Hematopoietic multipotent progenitor cell treated with erythropoietin and hydrocortisone succinate and interleukin-3 and kit ligand, for 4 days (in vitro differentiated cells): ENCODE measurements around the gene PPP1R18.
"Not testable (repeated sequence)": the region's sequence is repeated elsewhere in the genome, so short reads cannot be mapped to it uniquely, and the experiment has no call there.

Source experiments
- DNase-seq: peaks from one replicate; pipeline ENCODE4 v3.0.0-alpha.2; 2015

PPP1R18 gene

DNA sequence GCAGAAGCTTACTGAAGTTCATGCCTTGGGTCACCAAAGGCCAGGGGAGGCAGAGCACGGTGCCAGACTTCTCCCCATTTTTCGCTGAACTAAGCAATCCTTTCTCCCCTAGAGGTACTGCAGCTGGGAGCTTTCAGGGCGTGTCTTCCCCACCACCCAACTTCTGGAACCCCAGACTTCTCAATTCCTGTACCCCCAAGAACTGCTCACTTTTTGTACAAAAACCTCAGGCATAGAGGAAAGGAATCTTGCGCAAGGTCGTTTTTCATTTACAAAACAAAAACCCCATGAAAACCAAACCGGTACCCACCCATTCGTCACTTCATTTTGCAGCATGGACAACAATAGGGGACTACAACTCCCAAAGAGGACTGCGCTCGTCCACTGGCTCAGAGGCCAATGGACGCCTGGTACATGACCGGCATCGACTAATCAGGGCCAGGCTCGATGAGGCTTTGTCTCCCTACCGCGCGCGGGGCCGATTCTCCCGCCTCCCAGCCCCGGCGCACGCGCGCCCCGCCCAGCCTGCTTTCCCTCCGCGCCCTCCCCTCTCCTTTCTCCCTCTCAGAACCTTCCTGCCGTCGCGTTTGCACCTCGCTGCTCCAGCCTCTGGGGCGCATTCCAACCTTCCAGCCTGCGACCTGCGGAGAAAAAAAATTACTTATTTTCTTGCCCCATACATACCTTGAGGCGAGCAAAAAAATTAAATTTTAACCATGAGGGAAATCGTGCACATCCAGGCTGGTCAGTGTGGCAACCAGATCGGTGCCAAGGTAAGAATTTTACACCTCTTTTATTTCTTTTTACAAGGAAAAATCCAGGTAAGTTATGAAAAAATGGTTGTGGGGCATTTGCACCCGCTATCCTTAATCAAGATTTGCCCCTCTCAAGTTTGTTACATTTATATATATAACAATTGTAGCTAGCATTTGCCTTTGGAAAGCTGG lies 33.6 kb upstream of the PPP1R18 start, which contains the start of gene TUBB:
TUBB (plus strand) TSS at position 562 of the 947 bp plus-strand sequence; CDS start at position 717, 155 bp downstream.
- peak; percentile 99 for DNase-seq

- no peak for DNase-seq
Observed at GRCh38 chr6:30719356-30719755, 32.9 kb upstream of the PPP1R18 start.

GRCh38 chr6:30717845-30718720 lies 31.6 kb upstream of the PPP1R18 start:
- DNase-seq = not testable (repeated sequence)

DNA sequence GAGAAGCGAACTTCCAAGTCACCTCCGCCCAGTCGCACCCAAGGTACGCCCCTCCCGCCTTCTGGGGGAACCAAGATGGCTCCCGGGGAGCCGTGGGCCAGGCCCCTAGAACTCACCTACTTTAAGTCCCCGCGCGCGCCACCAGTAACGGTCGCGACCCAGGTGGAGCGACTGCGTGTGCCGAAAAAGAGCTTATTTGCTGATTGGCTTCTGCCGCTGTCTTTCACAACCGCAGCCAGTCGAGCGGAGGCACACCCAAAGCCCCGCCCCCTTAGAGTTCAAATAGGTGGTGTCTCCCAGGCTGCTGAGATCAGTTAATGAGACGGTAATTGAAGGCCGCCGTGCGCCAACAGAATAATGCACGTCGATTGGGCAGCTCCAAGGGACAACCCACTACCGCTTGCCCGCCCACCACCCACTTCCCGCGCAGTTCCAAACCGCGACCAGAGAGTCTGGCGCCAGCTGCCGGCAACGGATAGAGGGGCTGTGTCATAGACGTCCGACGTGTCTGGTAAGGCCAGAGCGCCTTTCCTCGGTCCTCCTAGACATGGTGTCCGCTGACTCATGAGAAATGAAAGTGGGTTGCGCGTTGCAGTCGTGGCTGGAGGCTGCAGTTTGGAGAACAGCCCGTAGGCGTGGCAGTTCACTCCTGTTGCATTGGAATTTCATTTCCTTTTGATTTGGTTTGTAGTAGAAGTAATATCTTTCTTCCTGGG lies 30.8 kb upstream of the PPP1R18 start, which contains the start of gene MDC1:
MDC1 (minus strand) TSS at position 153 of the 716 bp plus-strand sequence. CDS start 2,106 bp downstream, outside the sequence.
- DNase-seq = peak; percentile 100

GRCh38 chr6:30716879-30717128 lies 30.4 kb upstream of the PPP1R18 start:
- DNase-seq = no peak

DNA sequence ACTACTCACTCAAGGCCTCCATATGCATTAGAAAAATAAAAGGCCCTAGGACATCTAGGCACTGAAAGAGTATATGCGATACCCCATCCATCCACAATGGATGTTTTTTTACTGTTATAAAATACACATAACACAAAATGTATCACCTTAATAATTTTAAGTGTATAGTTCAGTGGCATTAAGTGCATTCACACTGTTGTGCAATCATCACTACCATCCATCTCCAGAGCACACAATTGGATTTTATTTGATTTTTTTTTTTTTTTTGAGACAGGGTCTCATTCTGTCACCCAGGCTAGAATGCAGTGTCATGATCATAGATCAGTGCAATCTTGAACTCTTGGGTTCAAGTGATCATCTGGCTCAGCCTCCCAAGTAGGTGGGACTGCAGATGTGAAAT lies 27.8 kb upstream of the PPP1R18 start:
- no peak for DNase-seq

DNA sequence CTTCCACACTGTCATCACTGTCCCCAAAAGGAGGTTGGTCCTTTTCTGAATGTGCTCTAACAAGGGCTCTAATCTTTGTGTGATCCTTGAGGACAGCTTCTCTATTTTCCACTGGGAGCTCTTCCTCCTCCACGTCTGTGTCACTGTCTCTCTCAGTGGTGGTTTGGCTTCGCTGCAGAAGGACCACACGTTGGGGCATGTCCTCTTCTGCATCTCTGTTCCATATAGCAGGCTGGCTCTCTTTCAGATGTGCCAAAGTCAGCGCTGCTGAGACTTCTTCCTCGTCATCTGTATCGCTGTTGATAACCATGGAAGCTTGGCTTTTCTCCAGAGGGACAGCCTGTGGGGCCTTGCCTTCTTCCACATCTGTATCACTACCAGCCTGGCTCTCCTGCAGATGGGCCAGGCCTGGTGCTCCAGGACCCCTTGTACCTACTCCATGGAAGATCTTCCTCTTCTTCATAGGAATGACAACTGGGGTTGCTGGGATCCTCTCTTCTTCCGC lies 26.0 kb upstream of the PPP1R18 start:
- peak; percentile 30 for DNase-seq

DNA sequence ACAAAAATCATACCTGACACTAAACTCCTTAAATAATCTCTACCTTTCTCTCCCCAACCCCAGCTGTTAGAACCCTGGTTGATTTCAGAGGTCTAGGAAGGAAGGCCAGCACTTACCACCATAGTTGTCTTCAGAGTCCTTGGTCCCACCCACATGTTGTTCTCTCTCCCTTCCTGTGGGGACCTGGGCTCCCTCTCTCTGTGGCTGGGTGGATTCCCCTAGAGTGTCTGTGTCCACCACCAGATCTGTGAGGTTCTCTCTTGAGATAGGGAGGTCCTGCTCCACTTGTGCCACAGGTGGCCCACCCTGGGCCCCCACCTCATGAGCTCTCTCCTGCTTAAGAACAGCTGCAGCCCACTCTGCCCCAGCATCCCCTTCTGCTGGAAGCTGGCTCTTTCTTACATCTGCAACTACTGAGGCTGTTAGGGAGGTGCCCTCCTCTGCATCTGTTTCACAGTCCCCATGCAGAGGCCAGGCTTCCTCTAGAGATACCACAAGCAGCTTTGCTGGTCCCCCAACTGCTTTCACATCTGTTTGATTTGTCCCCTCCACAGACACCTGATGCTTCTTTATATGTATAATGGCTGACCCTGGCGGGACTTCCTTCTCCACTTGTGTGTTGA lies 25.4 kb upstream of the PPP1R18 start:
- no peak for DNase-seq

DNA sequence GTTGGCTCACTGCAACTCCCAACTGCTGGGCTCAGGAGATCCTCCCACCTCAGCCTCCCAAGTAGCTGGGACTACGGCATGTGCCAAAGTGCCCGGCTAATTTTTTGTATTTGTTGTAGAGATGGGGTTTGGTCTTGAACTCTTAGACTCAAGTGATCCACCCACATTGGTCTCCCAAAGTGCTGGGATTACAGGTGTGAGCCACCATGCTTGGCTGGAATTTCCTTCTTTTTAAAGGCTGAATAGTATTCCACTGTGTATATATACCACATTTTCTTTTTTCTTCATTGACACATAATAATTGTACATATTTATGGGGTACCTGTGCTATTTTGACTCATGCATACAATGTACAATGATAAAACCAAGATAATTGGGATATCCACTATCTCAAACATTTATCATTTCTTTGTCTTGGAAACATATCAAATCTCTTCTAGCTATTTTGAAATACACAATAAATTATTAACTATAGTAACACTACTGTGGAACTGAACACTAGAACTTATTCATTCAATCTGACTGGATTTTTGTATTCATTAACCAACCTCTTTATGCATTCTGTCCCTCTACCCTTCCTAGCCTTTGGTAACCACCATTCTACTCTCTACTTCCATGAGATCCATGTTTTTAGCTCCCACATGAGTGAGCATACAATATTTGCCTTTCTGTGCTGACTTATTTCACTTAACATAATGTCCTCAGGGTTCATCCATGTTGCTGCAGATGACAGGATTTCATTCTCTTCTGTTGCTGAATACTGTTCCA lies 22.8 kb upstream of the PPP1R18 start:
- no peak for DNase-seq

- no peak for DNase-seq
Observed at GRCh38 chr6:30707281-30707850, 20.9 kb upstream of the PPP1R18 start.

DNA sequence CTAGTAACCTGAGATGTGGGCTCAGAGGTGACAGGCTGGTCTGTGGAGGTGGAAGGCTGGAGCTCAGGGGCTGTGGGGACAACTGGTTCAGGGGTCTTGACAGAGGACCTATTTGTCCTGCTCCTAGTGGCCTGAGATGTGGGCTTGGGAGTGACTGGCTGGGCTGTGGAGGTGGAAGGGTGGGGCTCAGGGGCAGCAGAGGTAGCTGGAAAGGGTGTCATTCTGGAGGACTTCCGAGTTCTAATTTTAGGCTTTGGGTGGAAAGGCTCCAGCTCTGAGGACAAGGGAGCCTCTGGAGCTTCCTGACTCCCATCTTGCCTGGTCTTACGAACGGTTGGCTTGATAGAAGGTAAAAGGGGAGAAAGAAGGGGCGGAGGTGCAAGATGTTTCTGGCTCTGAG lies 19.2 kb upstream of the PPP1R18 start:
- DNase-seq = no peak

GRCh38 chr6:30703821-30704220 lies 17.4 kb upstream of the PPP1R18 start:
- DNase-seq = no peak

DNA sequence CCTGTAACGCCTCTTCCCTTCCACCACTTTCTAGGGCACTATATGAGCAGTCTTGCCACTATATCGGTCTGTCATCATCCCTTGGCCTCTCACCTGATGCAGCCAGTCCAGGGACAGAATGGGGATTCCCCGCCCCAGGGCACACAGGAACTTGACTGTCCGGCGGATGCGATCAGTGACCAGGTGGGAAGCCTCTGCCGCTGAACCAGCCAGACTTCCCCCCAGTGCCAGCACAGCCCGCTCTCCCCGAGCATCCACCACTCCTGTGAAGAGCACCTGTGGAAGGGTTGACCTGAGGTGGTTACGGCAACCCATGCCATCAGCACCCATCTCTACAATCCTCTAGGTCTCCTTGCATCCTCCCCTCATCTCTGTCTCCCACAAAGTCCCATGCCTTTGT lies 16.6 kb upstream of the PPP1R18 start:
- DNase-seq = no peak

GRCh38 chr6:30700340-30700739 lies 13.9 kb upstream of the PPP1R18 start:
- DNase-seq = no peak

GRCh38 chr6:30696432-30696831 lies 10.0 kb upstream of the PPP1R18 start:
- no peak for DNase-seq

DNA sequence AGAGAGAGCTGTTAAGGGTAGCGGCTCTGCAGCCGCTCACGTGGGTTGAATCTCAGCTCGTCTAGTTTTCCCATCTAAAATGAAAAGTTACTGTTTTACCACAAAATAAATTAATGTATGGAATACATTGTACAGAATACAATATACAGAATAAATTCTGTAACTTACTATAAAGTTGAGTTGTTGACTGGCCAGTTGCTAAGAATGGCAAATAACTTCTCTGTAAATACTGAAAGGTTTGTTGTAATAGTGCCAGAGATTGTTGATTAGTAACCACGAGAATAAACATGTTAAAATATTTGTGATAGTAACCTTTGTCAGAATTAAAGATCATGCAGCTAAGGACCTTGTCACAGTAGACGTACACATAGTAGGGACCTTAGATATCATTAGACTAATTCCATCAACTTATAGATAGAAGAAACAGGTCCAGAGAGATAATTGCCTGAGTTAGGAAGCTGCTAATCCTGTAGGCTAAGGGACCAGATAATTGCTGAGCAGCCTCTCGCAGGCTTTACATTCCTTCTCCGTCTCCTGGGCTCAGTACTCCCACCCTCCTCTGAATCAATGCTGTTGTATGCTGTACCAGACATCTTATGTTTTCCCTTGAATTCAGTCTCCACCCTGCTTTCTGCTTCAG lies 4.9 kb upstream of the PPP1R18 start:
- no peak for DNase-seq

- DNase-seq = peak; percentile 90
Observed at GRCh38 chr6:30690403-30691207, 4.2 kb upstream of the PPP1R18 start, which contains the start of gene NRM. TSS of gene NRM (minus strand) at chr6:30690984. CDS start at chr6:30690974, 10 bp downstream.

DNA sequence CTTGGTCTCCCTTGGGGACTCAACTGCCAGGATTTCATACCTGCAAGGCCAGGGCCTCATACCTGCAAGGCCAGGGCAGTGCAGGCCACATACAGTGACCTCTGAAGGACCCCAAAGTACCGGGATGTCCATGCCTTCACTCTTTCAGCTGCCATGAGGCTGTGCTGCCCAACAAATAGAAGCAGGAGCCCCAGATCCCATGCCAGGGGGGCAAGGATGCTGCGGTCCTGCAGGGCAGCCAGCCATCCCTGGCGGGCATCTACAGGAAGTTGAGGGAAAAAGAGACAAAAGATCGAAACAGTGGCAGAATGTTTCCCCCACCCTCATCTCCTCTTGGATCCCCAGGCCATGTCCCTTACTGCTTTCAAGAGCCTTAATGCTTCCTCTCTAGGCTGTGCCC lies 3.5 kb upstream of the PPP1R18 start:
- DNase-seq = no peak

DNA sequence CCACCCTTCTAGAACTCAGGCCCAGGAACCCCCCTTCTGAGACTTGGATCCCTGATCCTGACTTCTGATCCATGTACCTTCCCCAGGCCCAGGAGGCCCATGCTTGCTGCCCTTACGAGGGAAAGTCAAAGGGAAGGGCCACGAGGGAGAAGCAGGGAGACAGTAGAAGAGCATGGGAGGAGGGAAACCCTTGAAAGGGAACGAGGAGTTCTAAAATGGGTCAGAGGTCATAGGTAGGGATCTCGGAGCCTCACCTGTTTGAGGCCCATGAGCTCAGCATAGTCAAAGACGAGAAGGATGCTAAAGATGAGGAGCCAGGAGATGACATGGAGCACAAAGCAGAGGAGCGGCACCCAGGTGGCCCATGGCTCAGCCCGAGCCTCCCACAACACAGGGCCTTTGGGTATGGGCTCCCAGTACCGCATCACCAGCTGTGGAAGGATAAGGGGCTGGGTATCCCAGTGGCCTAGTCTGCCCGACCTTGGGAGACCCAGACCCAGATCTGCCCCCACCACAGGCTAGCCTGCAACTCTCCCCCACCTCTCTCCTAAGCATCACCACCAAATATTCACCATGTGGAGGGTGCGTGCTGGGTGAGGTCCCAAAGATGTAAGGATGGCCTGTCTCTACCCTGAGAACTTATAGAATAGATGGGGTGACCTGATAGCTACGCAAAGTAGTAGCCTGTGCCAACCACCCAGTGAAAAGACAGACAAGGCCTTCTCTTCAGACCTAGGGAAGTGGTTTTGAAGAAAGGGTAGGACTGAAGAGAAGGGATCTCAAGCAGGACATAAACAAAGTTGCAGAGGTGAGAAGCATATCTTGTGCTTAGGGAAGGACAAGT lies 2.8 kb upstream of the PPP1R18 start:
- peak; percentile 35 for DNase-seq
